CD4-positive, alpha-beta T cell treated with Interferon gamma for 1 hour (primary cell): Measurements from ENCODE around the gene PLEKHG4B.
"Not testable (repeated sequence)": the region's sequence is repeated elsewhere in the genome, so short reads cannot be mapped to it uniquely, and the experiment has no call there.

Source experiments
- DNase-seq: peaks from one replicate; pipeline ENCODE4 v3.0.0-alpha.2; 2020

PLEKHG4B gene

DNA sequence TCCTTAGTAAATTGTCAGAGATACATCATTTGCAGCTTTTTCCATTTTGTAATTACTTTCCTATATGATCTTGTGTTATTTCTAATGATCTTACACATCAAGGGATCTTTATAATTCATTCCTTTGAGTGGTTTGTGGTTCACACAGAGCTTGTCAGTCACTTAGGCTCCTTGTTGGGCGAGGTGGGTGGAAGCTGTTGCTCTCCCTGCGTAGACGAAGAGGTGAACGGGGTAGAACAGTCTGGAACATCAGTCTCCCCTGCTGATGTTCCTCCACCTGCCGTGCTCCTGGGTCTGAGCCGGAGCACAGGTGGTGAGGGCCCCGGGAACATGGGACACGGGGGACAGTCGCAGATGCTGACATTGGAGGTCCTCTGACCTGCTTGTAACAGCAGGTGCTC, 143.6 kb downstream of the PLEKHG4B start:
- not testable (repeated sequence) for DNase-seq

DNA sequence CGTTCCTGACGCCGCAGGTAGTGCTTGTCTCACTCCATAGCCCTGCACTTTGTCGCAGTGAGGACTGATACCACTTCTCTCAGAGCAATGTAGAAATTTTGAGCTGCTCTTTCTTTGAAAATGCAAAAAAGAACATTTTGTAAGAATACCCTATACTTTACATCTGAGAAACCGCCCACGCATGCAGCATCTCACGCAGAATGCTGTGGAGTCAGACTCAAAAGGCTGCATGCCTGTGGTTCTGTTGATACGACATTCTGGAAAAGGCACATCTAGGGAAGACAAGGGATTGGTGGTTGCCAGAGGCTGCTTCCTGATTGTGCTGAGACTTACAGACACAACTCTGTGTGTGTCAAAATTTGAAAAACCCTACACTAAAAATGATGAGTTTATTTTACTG, 146.0 kb downstream of the PLEKHG4B start:
- not testable (repeated sequence) for DNase-seq
